GM18909 (cell line): Measurements from ENCODE around the gene TSTD2.

ENCODE experiments used
- ATAC-seq: cut with Tn5 transposase; IDR thresholded peaks from one replicate; pipeline ENCODE4 v1.9.1; 2021; ENCODE audit warnings: mild to moderate bottlenecking; ENCODE audit not compliant: unreplicated experiment, poor library complexity

TSTD2 gene

DNA sequence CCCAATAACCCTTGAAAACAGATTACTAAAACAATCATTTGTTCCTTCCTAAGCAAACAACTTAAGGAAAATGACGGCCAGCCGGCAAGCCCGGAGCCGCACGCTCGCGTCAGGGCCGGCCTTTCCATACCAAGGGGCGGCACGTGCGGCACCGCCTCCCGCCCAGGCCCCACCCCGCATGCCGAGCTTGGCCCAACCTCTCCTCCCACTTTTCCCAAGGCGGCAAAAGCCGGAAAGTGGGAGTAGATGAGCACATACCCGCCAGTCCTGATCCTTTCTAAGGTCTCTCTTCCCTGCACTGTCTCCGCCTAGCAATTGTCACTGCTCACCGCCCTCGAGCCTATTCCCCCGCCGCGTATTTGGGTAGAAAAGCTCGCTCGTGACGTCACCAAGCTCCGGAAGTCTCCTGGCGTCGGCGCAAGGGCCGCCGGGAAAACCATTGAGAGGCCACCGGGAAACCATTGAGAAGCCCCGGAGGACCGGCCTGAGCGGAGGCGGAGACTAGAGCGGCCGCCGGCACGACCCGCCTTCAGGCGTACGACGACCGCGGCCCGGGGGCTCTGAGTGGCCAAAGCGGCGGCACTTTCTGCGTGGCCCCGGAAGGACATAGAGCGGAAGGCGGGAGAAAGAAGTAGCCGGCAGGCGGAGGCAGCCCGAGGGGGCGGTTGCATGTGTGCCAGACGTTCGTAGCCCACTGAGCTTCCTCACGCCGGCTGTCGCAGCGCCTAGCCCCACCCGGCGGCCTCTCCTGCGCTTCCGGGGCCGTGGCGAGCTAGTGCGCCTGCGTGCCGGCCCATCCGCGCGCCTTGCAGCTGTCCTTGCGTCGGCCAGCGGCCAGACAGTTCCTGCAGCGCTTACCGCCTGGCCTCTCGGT is at the start of gene TSTD2, which contains the start of gene NCBP1:
TSS of gene TSTD2 (minus strand) at position 384 of the 874 bp plus-strand sequence. CDS start 5,806 bp downstream, outside the sequence.
TSS of gene NCBP1 (plus strand) at position 837 of the 874 bp plus-strand sequence. CDS start 61 bp downstream, outside the sequence.
- peak; percentile 88 for ATAC-seq

- ATAC-seq = no peak
Measured at GRCh38 chr9:97682242-97682641, 49.1 kb upstream of the TSTD2 start.

- no peak for ATAC-seq
Measured at GRCh38 chr9:97675655-97676054, 42.5 kb upstream of the TSTD2 start.

DNA sequence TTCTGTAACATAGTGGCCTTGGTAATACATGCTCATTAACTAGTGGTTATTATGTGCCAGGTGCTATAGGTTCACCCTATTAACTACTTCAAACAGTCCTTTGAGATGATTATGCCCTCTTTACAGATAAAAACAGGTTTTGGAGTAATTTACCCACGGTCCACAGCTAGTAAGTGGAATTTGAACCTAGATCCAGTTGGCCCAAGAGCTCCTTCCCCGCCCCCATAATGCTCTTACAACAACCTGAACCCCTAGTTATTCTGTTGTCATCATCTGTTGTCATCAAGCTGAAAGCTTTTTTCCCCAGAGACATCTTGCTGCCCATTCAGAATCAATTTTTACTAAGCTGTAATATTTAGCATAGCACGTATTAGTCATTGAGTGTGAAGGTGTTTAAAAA is 40.8 kb upstream of the TSTD2 start:
- ATAC-seq = no peak

DNA sequence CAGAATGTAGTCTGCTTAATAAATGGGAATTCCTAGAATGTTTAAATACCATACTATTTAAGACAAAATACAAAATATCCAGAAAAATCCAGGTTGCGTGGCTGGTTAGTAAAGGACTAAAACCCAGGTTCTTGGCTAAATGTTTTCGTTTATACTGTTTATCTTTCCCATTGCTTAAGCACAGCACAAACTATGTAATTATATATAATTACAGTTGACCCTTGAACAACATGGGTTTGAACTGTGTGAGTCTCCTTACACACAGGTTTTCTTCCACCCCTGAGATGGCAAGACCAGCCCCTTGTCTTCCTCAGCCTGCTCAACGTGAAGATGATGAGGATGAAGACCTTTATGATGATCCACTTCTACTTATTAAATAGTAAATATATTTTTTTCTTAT is 39.2 kb upstream of the TSTD2 start:
- ATAC-seq = no peak

DNA sequence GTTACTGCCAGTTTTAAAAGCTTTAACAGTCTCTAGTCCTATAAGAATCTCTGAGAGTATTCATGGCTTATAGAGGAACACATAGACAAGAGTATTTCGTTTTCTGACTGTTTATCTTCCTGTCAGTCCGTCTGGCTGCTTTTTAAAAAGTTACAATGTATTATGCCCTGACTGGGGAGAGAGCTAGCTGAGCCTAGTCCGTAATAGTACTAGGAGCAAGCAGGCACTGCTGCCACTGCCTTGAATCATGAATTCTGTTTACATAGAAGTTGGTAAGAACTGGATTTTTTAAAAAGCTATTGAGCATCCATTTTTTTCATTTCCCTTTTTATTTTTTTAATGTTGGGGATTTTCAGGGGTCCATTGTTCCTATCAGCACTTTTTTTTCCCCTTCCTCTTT is 37.4 kb upstream of the TSTD2 start:
- no peak for ATAC-seq

DNA sequence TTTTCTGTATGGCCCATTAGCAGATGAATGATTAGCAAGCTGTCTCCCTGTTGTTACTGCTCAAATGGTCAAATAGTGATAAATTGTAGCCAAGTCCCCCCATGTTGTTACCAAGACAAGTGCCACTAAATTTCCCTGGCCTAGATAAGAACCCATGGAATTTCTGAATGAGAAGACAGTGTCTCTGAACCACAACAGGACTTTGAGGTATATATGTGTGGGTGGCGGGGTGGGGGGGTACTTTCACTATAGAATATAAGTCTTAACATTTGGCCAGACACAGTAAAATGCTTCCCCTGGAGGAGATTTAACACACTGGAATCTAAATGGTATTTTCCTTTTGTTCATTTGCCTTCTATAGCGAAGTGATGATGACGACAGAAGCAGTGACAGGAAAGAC is 35.3 kb upstream of the TSTD2 start:
- ATAC-seq = no peak

GRCh38 chr9:97666907-97667686 is 33.9 kb upstream of the TSTD2 start:
- no peak for ATAC-seq

DNA sequence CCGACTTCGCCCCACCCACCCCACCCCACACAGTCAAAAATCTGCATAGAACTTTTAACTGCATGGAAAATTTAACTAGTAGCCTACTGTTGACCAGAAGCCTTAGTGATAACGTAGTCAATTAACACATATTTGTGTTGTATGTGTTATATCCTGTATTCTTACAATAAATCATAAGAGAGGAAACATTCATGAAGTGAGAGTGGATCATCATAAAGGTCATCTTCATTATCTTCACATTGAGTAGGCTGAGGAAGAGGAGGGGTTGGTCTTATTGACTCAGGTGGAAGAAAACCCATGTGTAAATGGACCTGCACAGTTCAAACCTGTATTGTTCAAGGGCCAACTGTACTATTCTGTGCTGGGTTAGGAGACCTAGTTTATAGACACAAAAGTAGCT is 32.6 kb upstream of the TSTD2 start:
- no peak for ATAC-seq

DNA sequence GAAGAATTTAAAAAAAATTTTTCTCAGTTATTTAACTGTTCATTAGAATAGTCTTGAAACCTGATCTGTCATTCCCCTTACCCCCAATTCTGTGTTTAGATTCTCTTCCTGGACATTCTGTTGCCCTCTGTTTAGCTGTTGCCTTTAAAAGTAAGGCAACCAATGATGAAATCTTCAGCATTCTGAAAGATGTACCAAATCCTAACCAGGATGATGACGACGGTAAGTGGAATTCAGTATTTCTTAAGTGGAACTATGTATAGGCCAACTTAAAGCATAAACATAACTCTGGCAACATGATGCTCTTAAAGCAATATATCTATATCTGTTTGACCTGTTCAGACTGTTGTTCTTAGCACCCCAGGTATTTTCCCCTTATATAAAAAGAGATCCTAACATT is 27.7 kb upstream of the TSTD2 start:
- ATAC-seq = no peak

DNA sequence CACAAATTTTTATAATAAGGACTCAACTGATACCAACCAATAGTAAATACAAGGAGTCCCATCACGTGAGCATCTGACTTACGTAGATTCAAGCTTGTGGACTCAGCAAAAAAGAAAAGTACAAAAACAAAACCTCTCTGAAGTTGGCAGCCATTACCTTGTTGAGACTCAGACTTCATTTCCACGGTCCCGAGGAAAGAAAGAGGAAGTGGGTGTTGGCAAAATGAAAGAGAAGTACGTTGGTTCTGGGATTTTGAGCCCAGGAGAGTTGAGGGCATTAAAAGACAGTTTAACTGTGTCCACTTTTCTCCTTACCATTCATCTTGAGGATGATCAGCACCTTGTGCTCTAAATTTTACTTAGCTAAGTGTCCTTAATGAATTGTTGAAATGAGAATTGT is 27.2 kb upstream of the TSTD2 start:
- no peak for ATAC-seq

- no peak for ATAC-seq
Measured at GRCh38 chr9:97659771-97660170, 26.6 kb upstream of the TSTD2 start.

DNA sequence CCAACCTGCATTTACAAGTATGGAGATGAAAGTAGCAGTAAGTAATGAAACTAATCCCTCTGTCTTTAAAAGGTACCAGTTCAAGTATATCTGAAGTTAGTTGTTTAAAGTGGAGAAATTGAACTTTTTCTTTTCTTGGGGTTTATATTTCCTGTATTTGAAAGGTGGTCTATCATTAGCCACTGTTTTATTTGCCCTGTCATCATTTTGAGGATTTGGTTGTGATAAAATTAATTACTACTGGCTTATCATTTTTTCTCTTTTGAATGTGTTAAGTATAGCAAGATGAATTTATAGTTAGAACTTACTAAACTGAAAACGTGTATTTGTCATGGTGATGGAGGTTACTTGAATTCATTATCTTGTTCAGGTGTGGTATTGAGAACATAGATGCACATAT is 25.5 kb upstream of the TSTD2 start:
- ATAC-seq = no peak

DNA sequence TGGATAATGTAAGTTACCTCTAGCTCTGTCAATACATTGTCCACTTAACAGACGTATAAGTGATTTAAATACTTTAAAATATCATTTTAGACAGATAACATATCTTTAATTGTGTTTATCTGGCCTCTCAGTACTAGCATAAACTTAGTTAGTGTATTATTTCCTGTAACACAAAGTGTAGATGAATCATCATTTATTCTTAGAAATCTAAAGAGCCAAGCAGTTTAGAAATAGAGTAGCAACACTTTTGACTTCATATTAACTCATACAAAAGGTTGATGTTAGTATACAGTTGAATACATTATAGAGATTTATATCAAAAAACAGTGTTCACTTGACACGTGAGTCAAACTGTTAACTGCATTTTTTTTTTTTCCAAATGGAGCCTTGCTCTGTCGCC is 18.5 kb upstream of the TSTD2 start:
- ATAC-seq = no peak

GRCh38 chr9:97647996-97648395 is 14.8 kb upstream of the TSTD2 start:
- no peak for ATAC-seq

DNA sequence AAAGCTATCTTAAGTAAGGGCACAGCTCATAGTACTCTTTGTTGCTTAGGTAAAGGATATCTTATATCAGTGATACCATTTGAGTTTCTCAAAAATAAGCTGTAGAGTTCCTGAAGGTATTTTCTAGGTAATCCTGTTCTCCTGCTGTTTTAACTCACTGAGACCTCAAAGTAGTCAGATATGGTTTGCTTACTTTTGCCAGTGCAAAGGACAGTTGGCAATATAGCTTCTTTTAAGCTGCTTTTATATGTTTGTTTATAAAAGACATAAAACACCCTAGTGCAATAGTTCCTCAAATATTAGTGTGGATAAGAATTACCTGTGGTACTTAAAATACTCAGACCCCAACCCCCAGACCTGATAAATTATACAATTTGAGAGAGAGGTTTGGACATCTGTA is 12.6 kb upstream of the TSTD2 start:
- ATAC-seq = no peak

DNA sequence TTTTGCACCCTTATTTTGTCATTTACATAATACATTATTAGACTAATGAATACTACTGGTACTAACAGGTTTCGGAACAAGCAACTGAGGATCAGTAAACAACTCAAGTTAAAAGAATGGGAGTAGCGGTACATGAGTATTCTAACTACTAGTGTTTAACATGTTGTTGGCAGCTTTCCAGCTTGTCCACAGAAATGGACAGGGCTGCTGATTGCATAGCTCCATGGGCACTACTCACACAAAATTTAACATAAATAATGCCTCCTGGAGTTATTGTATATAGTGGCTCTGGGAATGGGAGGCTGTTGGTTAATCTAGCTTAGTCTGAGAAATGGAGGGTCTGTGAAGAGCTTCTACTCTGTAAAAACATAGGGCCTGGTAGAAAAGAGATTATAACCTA is 7.2 kb upstream of the TSTD2 start:
- no peak for ATAC-seq

DNA sequence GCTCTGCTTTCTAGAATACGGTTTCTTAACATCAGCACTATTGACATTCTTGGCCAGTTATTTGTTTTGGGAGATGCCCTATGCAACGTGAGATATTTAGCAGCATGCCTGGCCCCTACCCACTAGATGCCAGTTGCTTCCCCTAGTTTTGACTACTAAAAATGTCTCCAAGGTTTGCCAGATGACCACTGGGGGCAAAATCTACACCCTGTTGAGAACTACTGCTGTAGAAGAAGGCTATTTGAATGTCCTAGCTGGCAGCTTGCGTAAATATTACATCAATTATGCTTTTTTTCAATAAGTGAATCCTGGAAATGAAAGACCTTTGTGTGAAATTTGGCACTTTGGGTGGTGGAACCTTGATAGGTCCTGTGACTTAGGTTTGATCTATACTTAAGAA is 5.5 kb upstream of the TSTD2 start:
- no peak for ATAC-seq

DNA sequence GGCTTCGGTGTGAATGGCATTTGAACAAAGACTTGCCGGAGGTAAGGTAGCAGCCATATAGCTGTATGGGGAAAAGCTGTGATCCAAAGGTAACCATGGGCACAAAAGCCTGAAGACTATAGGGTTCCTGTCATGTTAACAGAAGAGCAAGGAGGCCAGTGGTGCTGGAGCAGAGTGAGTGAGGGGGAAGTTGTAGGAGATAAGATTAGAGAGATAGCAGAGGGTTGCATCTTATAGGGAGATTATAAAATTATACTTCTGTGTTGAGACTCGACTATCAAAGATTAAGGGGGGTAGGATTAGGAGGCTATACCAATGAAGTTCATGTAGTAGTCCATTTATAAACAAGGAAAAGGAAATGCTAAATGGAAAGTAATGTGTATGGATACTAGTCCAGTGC is 3.7 kb upstream of the TSTD2 start:
- no peak for ATAC-seq

DNA sequence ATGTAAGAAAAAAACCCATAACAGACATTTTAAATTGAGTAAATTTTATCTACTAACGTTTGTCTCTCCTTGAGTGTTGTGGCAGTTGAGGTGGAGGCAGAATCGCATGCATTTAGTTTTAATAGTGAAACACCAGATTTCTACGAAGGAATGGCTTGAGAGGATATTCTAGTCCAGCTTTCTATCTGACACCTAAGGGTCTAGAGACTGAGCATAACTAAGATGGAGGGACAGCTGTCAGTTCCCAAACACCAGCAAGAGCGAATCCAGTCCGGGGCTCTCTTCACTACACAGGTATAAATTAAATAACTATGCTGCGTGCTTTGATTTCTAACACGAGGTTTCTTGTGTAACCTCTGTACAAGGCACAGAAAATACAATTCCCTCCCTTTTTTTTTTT is 1.9 kb upstream of the TSTD2 start:
- no peak for ATAC-seq

DNA sequence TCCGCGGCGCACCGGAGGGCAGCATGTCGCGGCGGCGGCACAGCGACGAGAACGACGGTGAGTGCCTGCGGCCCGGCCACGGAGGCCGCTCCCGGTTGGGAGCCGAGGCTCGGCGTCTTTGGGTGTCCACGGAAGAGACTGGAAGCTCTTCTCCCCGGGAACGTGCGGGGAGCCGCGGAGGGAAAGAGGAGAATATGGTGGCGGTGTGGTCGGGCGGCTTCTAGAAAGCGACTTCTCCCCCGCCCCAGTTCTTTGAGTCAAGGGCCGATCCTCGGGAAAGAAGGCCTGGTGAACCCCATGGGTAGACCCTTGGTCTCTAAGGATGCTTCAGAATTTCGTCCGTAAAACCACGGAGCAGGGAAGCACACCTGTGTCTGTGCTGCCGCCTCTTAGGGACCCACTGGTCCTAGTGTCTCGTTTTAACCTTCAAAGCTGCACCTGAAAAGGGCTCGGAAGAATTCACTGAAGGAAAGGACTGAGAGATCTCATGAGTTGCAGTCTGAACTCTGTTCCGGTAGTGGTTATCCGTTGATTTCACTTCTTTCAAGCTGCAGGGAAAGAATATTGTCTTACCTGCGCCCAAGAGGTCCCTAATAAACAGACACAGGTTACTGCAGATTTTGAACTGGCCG is 807 bp upstream of the TSTD2 start:
- ATAC-seq = no peak
